Ishikawa (cell line): Measurements from ENCODE around the gene GID8.

ENCODE experiments used
- CEBPB ChIP-seq: IDR thresholded peaks from 2 replicates; pipeline ENCODE4 v1.6.1; 2012
- CREB1 ChIP-seq: IDR thresholded peaks from 2 replicates; pipeline ENCODE4 v1.6.1; 2012; ENCODE audit warnings: low read depth
- EP300 ChIP-seq: IDR thresholded peaks from 2 replicates; pipeline ENCODE4 v1.6.1; 2012; ENCODE audit warnings: borderline replicate concordance
- FOXM1 ChIP-seq: IDR thresholded peaks from 2 replicates; pipeline ENCODE4 v1.6.1; 2012; ENCODE audit warnings: low read depth, borderline replicate concordance
- MAX ChIP-seq: IDR thresholded peaks from 2 replicates; pipeline ENCODE4 v1.6.1; 2012
- RAD21 ChIP-seq: IDR thresholded peaks from 2 replicates; pipeline ENCODE4 v1.6.1; 2012; ENCODE audit warnings: low read depth
- REST ChIP-seq: IDR thresholded peaks from 2 replicates; pipeline ENCODE4 v1.6.1; 2012; ENCODE audit warnings: low read depth, mild to moderate bottlenecking
- TAF1 ChIP-seq: IDR thresholded peaks from 2 replicates; pipeline ENCODE4 v1.6.1; 2012; ENCODE audit warnings: low read depth, mild to moderate bottlenecking
- TEAD4 ChIP-seq: IDR thresholded peaks from 2 replicates; pipeline ENCODE4 v1.6.1; 2012
- YY1 ChIP-seq: IDR thresholded peaks from 2 replicates; pipeline ENCODE4 v1.6.1; 2012; ENCODE audit warnings: low read depth

- no peak for TF ChIP-seq RAD21
- TF ChIP-seq TAF1, result no peak
- TF ChIP-seq TEAD4, result no peak
- TF ChIP-seq REST, result no peak
- no peak for TF ChIP-seq CREB1
- TF ChIP-seq EP300, result no peak
- no peak for TF ChIP-seq MAX
- TF ChIP-seq FOXM1, result no peak
- TF ChIP-seq CEBPB, result no peak
- TF ChIP-seq YY1, result no peak
Measured at GRCh38 chr20:62933966-62934365, 4.0 kb upstream of the GID8 start.
